CD4-positive, alpha-beta T cell treated with Interleukin-10 for 1 hour (primary cell): Measurements from ENCODE around the gene HSD11B1L.
"Not testable (repeated sequence)": the region's sequence is repeated elsewhere in the genome, so short reads cannot be mapped to it uniquely, and the experiment has no call there.

ENCODE experiments used
- DNase-seq: peaks from one replicate; pipeline ENCODE4 v3.0.0-alpha.2; 2020

Gene HSD11B1L

DNA sequence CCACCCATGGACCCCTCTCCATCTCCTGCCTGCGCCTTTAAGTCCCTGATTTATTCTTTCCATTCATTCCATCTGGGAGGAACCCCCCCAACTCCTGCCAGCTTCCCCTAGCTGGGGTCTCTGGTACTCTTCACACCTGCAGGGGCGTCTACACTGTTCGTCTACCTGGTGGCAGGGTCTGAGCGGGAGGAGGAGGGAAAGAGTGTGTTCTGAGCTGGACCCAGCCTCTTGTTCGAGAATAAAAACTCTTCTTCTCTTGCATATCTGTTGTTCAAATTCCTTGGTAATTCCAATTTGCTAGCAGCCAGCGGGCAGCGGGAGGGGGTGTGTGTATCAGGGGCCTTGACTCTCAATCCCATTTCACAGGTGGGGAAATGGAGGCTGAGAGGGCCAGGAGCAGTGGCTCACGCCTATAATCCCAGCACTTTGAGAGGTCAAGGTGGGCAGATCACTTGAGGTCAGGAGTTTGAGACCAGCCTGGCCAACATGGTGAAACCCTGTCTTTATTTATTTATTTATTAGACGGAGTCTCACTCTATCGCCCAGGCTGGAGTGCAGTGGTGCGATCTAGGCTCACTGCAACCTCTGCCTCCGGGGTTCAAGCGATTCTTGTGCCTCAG, 7.5 kb downstream of the HSD11B1L start:
- not testable (repeated sequence) for DNase-seq

DNA sequence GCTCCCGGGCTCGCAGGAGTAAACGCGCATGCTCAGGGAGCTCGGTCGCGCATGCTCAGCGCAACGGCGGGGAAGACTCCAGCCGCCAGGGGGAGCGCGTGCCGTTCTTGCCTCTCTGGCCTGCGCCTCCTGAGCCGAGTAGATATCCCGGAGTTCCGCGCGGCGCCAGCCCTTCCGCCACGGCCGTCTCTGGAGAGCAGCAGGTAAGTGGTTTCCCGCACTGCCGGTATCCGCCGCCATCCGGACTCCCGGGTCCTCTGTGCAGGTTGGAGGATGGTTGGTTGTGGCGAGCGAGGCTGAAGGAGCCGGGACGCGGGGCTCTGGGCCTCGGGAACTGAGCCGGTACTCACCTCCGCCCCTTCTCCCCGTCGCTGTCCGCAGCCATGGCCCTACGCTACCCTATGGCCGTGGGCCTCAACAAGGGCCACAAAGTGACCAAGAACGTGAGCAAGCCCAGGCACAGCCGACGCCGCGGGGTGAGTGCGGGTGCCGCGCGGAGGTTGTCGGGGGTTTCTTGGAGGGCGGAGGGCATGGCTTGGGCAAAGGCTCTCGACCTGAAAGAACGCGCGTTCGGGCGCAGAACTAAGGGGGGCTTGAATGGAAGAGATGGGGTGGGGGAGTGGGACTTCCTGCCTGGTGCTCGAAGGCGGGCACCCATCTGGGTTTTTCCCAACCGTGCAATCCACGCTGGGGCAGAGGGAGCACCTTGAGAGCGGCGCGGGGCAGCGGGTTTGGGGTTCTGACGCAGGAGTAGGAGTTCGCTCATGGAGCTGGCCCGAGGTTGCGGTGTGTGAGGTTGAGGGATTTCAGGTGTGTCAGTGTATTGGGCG, 9.5 kb downstream of the HSD11B1L start, which contains the start of gene RPL36:
Gene RPL36 (plus strand): TSS at position 171 of the 830 bp plus-strand sequence. CDS start 213 bp downstream, at position 384.
- peak; percentile 99 for DNase-seq

DNA sequence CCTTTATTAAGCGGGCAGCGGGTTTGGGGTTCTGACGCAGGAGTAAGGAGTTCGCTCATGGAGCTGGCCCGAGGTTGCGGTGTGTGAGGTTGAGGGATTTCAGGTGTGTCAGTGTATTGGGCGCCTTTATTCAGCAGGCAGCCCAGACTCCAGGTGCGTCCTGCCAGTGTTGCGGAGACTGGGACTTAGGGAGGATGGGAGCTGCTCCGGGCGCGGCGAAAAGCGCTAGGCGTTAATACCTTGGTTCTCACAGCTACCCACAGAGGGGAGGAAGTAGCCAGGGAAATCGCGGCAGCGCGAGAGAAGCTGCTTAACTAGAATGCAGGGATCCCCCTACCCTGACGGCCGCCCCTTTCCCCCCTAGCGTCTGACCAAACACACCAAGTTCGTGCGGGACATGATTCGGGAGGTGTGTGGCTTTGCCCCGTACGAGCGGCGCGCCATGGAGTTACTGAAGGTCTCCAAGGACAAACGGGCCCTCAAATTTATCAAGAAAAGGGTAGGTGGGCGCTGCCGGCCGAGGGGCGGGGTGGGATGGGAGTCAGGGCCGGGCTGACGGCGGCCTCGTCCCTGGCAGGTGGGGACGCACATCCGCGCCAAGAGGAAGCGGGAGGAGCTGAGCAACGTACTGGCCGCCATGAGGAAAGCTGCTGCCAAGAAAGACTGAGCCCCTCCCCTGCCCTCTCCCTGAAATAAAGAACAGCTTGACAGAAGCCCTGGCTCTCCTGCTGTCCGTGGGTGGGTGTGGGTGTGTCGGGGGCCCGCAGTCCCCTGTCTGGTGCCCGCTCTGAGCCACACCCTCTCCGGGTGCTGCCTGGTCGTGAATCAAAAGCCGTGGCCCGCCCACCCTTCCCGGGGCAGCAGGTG, 10.4 kb downstream of the HSD11B1L start:
- DNase-seq, result peak; percentile 43

DNA sequence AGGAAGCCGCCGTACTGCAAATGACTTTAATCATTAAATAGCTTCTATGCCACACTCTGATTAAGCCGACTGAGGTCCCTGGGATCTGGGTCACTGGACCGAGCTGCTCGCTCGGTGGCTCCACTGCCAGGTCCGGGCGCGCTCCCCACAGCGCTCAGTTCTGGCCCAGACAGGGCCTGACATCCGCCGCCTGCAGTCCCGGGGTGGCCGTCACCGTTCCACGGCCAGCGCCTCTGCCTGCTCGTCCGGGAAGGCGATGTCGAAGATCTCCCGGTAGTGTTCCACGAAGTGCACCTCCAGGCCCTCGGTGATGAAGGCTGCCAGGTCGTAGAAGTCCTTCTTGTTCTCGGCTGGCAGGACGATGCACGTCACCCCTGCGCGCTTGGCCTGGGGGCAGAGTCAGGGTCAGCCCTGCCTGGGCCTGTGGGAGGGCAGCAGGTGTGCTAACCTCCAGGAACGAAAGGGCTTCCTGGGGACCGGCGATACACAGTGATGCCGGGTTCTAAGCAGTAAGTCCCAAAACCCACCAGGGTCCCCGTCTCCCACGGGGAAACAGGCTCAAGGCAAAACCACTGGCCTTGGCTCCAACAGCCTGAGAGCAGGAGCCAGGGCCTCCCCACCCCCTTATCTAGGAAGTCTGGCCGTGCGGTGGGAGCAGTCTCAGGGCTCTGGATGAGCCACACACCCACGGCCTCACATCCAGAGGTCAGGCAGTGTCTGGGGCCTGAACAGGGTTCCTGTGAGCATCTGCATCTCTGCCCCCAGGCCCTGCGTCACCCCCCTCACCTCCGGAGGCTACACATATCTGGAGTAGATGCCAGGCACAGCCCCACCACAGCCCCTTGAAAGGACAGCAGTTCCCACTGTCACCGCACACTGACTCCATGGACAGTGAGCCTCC, 11.2 kb downstream of the HSD11B1L start:
- DNase-seq, result no peak

DNA sequence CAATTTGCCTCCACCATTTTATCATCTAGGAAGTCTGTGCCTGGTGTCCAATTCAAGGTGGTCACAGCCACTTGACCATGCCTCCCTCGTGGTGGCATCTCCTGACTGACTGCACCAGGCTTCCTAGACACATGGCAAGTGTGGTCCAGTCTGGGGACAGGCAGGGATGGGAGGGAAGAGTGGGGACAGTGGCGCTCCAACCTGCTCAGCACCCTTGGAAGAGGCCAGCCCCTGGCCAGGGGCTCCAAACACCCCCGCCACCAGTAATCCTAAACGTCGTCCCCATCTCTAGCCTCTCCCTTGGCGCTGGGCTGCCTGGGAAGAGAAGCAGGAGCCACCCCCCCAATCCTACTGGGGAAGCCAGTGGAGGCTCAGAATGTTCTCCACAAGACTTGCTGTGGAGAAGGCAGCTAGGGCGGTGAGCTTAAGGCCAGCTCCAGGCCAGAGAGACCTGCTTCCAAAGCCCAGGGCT, 11.9 kb downstream of the HSD11B1L start:
- DNase-seq, result no peak

DNA sequence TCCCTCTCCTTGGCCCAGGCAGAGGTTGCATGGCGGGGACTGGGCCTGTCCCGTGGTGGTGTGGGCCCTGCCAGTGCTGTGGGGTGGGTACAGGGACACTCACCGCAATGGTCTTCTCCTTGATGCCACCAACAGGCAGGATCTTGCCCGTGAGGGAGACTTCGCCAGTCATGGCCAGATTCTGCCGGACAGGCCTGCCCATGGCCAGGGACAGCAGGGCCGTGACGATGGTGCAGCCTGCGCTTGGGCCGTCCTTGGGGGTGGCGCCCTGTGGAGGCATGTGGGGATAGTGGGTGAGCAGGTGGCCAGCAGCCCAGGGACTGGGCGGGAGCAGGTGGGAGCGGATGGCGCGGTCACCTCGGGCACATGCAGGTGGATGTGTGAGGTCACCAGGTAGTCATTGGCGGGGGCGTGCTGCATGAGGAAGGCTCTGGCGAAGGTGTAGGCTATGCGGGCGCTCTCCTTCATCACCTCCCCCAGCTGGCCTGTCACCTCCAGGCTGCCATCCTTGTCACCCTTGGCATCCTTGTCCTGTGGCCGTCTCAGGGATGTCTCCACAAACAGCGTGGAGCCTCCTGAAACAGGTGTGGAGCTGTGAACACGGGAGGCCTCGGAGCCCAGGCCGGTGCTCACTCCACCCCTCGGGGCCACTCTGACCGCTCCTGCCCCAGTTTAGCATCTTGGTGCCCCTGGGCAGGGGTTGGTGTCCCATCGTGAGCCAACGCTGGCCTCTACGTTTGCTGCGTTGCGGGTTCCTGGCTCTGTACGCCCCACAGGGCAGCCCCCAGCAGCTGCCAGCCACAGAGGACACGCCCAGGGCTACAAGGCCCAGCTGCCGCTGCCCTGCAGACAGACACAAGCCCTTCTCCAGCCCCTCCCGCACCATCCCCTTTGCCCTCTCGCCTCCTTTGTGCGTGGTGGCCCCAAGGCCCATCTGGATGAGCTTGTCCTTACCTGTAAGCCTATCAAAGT, 12.7 kb downstream of the HSD11B1L start:
- DNase-seq, result no peak

DNA sequence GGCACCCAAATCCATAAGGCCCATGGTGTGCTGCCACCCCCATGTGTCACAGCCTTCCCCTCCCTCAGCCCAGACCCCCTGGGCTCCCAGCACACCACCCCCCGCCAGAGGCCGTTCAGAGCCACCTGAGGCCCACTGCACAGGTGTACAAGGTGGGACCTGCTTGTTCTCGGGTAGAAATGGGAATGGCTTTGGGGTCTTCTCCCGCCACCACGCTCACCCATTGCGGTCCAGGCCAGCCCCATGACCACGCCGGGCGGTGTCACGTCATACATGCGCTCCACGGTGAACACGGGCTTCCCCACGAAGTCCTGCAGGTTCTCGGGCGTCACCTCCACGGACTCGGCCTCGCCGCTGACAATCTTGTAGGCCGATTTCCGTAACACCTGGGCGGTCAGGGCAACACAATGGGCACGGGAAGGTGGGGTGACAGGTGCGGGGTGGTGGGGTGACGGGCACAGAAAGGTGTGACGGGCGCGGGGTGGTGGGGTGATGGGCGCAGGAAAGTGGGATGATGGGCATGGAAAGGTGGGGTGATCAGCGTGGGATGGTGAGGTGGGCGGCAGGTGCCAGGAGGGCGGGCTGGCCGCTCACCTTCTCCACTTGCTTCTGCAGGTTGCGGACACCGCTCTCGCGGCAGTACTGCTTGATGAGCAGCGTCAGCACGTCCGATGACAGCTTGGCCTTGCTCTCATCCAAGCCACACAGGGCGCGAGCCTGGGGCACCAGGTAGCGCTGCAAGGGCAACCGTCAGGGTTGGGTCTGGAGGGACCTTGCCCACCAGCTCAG, 13.5 kb downstream of the HSD11B1L start:
- no peak for DNase-seq

DNA sequence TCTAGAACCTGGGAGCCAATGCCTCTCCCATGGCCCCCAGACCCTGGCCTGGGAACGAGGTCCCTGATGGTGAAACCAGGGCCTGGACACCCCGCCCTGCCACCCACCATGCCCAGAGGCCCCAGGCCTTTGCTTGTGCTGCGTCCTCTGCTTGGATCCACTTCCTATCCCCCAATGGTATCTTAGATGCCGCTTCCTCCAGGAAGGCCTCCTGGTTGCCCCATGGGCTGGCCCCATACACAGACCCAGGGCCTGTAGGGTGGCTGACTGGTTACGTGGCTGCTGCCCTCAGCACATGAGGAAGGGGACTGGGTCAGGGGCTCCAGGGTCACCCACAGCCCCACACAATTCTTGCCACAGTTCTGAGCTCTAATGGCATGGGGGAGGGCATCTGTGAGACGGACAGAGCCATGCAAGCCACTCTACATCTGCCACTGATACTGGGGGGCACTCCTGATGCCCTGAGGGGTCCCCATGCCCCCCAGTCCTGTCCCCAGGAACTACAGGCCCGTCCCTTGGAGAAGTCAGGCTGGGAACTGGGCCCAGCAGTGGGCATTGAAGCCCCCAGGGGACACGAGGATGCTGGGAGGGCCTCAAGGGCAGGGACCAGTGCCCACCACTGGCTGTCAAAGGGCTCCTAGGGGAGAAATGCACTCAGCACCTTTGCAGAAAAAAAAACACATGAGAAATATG, 14.3 kb downstream of the HSD11B1L start:
- DNase-seq, result no peak

DNA sequence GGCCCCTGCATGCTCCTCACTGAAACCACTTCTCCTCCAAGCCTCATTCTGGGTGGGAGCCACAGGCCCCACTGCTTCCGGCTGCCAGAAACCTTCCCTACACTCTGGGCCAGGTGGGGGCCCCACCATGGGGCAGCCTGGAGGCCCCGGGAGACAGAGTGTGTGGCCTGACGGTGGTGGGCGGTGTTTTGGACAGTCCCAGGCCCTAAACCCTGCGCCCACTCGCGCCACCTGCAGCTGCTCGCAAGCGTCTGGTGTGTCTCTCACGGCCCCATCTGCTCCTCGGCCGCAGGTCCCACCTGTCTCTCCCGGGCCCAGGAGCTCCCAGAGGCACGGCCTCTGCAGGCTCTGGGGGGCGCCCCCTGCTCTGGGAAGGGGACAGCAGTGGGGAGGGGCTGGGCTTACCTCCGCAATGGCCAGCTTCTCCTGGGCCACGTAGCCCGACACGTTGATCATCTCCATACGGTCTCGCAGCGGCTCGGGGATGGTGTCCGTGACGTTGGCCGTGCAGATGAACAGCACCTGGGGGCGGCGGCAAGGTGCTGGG, 14.9 kb downstream of the HSD11B1L start:
- DNase-seq, result no peak

DNA sequence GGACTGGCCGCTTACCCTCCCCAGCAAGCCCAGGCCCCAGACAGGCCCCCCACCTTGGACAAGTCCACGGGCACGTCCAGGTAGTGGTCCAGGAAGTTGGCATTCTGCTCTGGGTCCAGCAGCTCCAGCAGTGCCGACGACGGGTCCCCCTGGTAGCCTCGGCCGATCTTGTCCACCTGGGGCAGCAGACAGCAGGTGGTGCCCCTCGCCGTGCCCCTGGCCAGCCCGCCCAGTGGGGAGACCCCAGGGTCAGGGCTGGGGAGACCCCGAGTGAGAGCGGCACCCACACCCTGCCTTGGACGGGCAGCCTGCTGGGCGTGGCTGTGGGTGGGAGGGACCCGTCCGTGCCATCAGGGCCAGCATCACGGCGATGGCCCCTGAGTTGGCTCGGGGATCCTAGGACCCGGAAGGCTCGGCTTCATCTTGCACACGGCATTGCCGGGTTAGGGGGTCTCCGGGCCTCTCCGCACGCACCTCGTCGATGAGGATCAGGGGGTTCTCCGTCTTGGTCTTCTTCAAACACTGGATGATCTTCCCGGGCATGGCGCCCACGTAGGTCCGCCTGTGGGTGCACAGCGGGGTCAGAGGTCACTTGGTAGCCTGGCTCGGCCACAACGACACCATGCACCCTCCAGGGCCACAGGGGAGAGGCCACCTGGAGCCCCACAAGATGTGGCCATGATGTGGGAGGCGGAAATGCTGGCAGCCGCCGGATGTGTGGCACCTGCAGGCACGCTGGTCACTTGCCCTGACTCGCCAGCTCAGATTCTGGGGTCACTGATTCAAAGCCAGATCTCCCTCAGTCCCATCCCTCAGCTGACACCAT, 15.6 kb downstream of the HSD11B1L start:
- no peak for DNase-seq

DNA sequence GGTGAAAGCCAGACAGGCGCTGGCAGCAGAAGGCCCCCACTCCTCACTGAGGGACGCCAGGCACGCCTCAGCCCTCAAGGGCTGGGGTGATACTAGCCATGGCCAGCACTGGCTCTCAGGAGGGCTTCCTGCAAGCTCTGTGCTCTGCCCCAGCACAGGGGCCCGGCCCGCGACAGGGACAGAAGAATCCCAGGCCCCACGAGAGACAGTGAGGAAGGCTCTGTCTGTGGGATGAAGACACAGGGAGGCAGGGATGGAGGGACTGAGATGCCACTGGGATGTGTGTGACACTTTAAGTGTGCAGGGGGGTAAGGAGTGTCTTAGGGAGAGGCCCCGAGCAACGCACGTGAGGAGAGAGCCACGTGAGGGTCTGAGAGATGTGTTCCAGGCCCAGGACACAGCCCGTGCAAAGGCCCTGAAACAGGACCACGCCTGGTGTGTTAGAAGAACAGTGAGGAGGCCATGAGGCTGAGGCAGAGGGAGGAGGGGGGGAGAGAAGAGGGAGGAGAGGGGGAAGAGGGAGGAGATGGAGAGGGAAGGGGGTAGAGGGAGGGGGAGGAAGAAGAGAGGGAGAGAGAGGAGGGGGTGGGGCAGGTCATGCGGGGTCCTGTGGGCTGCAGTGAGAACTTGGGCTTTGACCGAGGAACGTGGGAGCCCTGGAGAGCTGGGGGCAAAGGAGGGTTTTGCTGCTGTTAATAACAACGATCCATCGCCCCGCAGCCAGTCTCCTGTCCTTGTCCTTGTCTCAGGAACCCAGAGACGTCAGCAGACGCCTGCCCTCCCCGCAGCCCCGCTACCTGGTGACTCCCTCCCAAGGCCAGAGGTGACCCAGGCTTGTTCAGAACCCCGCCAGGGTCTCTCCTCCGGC, 16.4 kb downstream of the HSD11B1L start:
- no peak for DNase-seq

DNA sequence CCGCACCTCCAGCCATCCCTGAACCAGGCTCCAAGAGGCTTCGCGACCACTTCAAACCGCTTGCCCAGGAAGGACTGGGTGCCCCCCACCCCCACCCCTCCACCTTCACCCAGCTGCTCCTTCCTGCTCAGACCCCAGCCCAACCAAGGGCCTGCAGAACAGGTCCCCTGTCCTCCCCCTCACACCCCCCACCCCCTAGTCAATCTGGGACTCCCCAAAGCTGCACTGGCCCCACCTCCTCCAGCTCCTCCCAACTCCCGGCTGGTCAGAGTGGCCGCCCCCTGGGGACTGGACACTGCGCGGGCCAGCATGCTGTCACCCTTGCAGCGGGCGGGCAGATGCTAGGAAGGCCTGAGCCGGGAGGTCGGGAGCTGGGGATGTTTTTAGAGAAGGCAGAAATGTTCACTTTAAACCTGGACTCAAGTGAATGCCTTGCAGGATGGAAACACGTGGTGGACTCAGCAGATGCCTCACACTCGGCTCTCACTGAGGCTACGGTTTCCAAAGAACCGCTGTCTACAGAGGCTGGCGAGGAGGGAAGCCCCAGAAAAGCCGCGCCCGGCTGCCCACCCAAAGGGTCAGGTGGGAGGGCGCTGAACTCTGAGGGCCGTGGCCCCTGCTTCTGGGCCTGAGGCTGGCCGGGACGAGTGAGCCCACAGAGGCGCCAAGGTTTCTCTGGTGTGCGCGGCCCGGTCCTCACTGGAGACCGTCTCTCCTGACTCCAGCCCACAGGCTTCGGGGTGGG, 17.2 kb downstream of the HSD11B1L start:
- DNase-seq, result no peak

DNA sequence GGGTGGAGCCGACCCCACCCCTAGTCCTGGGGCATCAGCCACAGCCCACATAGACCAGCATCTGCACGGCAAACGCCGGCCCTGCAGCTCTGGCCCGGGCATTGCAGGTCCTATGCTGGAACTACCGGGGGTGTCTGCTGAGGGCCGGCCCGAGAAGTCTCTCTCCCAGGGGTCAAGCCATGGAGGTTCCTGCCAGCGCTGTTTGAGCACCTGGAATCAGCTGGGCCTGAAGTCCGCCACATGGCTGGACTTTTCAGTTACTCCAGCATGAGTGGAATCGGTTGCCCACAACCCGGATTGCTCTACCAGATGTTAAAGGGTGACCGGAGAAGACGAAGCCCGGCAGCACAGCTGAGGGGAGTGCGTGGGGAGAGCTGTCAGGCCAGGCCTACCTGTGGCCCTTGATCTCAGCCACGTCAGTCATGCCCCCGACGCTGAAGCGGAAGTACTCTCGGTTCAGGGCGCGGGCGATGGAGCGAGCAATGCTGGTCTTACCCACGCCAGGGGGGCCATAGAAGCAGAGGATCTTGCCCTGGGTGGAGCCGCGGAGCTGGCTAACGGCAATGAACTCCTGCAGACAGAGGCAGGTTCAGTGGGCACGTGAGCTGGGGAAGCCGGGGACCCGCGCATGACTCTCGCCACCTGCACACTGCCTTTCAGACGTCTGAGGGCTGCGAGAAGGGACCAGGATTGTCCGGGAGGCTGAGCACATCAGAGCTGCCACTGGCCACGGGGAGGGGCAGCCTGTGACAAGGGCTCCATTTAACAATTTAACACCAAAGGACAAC, 18.0 kb downstream of the HSD11B1L start:
- no peak for DNase-seq

DNA sequence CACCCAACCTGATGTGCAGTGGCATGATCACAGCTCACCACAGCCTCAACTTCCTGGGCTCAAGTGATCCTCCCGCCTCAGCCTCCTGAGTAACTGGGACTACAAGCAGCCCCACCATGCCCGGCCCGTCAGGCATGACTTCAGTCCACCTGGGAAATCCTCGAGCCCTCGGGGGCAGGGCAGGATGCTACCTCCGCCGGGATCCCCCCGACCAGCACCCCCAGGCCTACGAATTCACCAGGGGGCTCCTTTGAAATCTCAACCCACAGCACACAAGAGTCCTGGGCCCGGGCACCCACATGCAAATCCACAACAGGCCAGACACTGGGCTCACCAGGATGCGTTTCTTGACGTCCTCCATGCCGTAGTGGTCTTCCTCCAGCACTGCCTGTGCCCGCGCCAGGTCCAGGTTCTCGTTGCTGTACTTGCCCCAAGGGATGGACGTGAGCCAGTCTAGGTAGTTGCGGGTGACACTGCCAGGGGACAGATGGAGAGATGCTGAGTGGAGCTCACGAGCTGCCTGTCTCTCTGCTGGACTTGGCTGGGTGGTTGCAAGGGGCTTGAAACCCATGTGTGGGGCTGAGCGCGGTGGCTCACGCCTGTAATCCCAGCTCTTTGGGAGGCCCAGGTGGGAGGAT, 19.7 kb downstream of the HSD11B1L start:
- DNase-seq, result no peak

DNA sequence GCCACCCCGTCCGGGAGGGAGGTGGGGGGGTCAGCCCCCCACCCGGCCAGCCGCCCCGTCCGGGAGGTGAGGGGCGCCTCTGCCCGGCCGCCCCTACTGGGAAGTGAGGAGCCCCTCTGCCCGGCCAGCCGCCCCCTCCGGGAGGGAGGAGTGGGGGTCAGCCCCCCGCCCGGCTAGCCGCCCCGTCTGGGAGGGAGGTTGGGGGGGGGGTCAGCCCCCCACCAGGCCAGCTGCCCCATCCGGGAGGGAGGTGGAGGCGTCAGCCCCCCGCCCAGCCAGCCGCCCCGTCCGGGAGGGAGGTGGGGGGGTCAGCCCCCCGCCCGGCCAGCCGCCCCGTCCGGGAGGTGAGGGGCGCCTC, 21.2 kb downstream of the HSD11B1L start:
- not testable (repeated sequence) for DNase-seq
